Omental fat pad (tissue), 4 donors: ENCODE data around the gene SAMD9L. TPM values are rescaled to one million over a fixed set of nuclear protein-coding genes. Genes with fewer than 3 reads are reported as not detected.

ENCODE experiments used
- ATAC-seq: fragments of 150-250 bp; one replicate; pipeline ENCODE4 v1.9.1; 2016; ENCODE audit warnings: mild to moderate bottlenecking, moderate library complexity; ENCODE audit not compliant: low FRiP score
- DNase-seq: peaks from one replicate; pipeline ENCODE4 v3.0.0-alpha.2; 2019; ENCODE audit warnings: low spot score
- CTCF ChIP-seq, 3 donors: fragments of 450-650 bp; IDR thresholded peaks; one replicate each; pipeline ENCODE4 v1.5.1; 2016 to 2017; ENCODE audit warnings: antibody characterized with exemption in 3 of 3, mild to moderate bottlenecking in 3 of 3, moderate library complexity in 2 of 3
- total RNA-seq, 4 donors: library from RNA; depleted of rRNA; stranded (reverse); fragments of >200 nt; gene quantifications; one replicate each; pipeline ENCODE4 v1.1.0, GENCODE V29; 2016

The SAMD9L gene
- total RNA-seq, 4 donors from 2014 or later: 10.2 to 53.3 (median 14.5) TPM

- ATAC-seq (no peak), DNase-seq (no peak)
- TF ChIP-seq CTCF (IDR thresholded peaks at IDR 0.05): no peak
Measured at GRCh38 chr7:93178213-93178612, 30.0 kb upstream of the SAMD9L start.

GRCh38 chr7:93176992-93177580, 28.9 kb upstream of the SAMD9L start:
- DNase-seq: no peak
- ATAC-seq: no peak
- no peak for TF ChIP-seq CTCF (IDR thresholded peaks at IDR 0.05)

- DNase-seq: no peak
- no peak for TF ChIP-seq CTCF (IDR thresholded peaks at IDR 0.05)
- no peak for ATAC-seq
Measured at GRCh38 chr7:93175219-93175618, 27.0 kb upstream of the SAMD9L start.

GRCh38 chr7:93172683-93173082, 24.5 kb upstream of the SAMD9L start:
- DNase-seq (no peak), ATAC-seq (no peak)
- no peak for TF ChIP-seq CTCF (IDR thresholded peaks at IDR 0.05)

GRCh38 chr7:93171606-93172226, 23.5 kb upstream of the SAMD9L start:
- ATAC-seq (no peak), DNase-seq (no peak)
- TF ChIP-seq CTCF (IDR thresholded peaks at IDR 0.05): no peak

GRCh38 chr7:93165447-93165846, 17.3 kb upstream of the SAMD9L start:
- DNase-seq: no peak
- no peak for ATAC-seq
- TF ChIP-seq CTCF (IDR thresholded peaks at IDR 0.05): no peak

- ATAC-seq: no peak
- no peak for TF ChIP-seq CTCF (IDR thresholded peaks at IDR 0.05)
Measured at GRCh38 chr7:93164766-93165165, 16.6 kb upstream of the SAMD9L start.

More at GRCh38 chr7:93164766-93165165, 16.6 kb upstream of the SAMD9L start:
- DNase-seq: no peak
